GM18907 (cell line): ENCODE measurements around the gene ZDHHC11B.
"Not testable (repeated sequence)": the region's sequence is repeated elsewhere in the genome, so short reads cannot be mapped to it uniquely, and the experiment has no call there.

Experiments used
- ATAC-seq: cut with Tn5 transposase; IDR thresholded peaks from one replicate; pipeline ENCODE4 v1.9.1; 2021; ENCODE audit warnings: mild to moderate bottlenecking, moderate library complexity; ENCODE audit not compliant: unreplicated experiment

ZDHHC11B gene

GRCh38 chr5:770585-770984 lies 13.9 kb downstream of the ZDHHC11B start:
- ATAC-seq, result not testable (repeated sequence)

GRCh38 chr5:769485-770145 lies 14.9 kb downstream of the ZDHHC11B start:
- not testable (repeated sequence) for ATAC-seq

DNA sequence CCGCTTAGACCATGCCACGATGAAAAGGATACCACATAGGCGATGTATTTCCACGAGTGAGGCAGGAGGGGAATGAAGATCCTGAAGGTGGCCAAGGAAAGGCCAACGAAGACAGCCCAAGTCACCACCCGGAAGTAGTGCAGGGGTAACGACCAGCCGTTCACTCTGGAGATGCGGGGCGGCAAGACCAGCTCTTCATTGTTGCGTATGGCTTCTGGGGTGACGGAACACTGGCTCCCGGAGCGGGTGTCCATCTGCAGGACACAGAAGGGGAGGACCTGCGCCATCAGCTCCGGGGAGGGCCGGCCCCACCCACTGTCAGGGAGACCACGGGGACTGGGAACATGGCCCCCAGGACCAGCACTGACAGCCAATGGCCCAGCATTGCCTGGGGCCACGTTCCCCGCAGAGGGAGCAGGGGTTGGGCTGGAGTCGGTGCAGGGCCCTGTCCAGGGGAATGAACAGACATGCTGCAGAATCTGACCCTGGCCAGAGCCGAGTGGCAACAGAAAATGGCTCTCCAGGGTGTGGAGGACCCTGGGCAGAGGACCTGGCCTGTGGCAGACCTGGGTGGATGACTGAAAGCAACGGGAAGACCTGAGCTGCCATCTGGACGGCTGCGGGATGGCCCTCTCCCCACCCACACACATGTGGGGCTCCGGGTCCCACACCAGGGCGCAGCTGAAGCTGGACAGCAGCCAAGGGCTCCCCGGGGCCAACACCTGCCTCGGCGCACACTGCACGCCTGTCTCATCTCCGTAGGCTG lies 17.7 kb downstream of the ZDHHC11B start:
- no peak for ATAC-seq

GRCh38 chr5:765948-766631 lies 18.4 kb downstream of the ZDHHC11B start:
- ATAC-seq, result no peak

- no peak for ATAC-seq
Measured at GRCh38 chr5:763998-764781, 20.3 kb downstream of the ZDHHC11B start.

- no peak for ATAC-seq
Measured at GRCh38 chr5:763397-763796, 21.1 kb downstream of the ZDHHC11B start.

GRCh38 chr5:762996-763395 lies 21.5 kb downstream of the ZDHHC11B start:
- ATAC-seq, result not testable (repeated sequence)

DNA sequence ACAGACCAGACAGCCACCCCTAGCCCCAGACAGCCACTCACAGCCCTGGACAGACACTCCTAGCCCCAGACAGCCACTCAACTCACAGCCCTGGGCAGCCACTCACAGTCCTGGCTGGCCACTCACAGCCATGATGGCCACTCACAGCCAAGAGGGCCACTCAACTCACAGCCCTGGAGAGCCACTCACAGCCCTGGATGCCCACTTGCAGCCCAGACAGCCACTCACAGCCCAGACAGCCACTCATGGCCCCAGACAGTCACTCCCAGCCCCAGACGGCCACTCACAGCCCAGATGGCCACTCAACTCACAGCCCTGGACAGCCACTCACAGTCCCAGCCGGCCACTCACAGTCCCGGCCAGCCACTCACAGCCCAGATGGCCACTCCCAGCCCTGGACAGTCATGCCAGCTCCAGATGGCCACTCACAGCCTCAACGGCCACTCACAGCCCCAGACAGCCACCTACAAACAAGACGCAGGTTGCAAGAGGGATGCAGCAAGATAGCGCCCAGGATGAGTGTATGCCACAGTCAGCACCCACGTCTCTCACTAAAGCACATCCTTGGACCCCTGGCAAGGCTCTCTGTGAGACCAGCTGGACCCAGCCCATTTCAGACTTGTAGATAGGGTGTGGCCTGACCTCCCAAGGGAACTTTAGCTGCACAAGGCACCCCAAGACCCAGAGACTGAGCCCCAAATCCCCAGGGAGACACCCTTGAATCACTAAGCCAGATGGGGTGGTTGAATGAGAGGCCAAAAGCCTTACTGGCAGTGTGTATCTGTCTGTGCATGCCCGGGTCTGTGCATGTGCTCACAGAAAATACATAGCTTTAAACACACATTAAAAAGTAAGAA lies 22.4 kb downstream of the ZDHHC11B start:
- no peak for ATAC-seq

DNA sequence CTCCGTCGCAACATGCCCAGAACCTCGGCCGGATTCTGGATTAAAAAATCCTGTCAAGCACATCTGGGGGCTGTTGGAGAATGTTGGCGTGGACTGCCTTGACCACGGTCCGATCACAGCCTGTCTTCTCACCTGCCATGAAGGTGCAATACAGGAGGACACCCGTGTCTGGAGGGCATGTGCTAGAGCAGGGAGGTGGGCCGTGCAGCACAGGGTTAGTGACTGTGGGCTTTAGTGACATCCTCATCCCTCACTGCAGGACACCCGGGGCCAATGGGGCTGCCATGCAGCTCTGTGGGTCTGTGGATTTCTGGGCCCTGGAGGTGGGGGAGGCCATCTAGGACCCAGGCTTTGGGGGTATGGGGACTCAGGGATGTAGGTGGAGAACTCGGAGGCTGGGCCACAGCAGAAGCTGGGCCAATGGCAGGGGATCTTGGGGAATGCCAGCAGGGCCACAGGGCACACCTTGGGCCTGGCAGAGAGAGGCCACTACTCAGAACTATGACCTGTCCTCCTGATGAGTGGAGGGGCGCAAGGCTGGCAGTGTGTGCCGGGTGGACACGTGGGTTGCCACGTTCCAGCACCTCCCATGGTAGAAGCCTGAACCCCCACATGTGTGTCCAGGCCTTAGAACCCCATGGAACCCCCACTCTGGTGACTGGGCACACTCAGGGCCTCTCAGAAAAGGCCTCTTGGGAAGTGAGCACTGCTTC lies 23.3 kb downstream of the ZDHHC11B start:
- no peak for ATAC-seq

DNA sequence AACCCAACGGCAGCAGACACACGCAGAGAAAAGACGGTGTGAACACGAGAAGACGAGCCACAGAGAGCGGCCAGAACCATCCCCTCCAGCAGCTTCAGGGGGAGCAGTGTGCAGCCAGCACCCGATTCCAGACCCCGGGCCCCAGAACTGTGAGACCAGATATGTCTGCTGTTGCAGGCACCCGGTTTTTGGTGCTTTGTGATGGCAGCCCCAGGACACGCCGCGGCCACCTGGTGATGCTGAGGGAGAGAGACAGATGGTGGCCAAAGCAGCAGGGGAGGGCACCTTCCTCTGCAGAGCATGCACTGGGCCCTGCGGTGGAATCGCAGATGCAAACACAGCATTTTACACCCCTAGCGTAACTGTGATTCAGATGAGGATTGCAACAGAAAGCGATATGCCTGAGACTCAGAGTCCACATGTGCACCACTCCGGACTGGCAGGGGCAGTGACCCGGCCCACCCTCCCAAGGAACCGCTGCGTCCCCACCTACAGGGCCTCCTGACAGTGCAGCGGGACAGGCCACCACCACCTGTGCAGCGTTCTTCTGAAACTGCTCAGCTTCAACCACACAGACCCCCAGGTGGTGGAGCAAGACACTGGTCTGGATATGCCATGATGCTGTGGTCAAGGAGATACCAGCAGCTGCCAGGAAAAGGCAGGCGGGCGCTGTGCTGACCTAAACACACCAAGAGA lies 24.0 kb downstream of the ZDHHC11B start:
- ATAC-seq, result no peak

DNA sequence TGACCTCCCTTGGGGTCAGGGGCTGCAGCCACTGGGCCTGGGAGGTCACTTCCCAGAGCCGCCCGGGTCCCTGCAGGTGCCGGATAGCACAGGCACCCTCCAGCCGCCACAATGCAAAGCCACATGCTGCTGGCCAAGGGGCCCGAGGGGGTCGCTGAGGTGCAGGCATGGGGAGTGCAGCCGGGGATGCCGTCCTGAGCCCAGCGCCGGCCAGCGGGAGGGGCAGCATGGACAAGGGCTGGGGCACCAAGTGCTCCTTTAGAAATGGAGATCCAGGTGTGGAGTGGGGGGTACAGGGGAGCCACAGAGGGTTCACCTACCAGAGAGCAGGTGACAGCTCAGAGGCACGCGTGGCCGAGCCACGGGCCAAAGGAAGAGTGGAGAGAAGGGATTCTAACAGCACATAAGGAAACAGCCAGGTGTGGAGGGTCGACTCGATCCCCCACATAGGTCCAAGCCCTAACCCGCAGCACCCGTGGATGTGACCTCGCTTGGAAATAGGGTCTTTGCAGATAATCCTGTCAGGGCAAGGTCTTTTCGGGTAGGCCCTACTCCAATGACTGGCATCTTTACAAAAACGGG lies 24.7 kb downstream of the ZDHHC11B start:
- ATAC-seq, result no peak

DNA sequence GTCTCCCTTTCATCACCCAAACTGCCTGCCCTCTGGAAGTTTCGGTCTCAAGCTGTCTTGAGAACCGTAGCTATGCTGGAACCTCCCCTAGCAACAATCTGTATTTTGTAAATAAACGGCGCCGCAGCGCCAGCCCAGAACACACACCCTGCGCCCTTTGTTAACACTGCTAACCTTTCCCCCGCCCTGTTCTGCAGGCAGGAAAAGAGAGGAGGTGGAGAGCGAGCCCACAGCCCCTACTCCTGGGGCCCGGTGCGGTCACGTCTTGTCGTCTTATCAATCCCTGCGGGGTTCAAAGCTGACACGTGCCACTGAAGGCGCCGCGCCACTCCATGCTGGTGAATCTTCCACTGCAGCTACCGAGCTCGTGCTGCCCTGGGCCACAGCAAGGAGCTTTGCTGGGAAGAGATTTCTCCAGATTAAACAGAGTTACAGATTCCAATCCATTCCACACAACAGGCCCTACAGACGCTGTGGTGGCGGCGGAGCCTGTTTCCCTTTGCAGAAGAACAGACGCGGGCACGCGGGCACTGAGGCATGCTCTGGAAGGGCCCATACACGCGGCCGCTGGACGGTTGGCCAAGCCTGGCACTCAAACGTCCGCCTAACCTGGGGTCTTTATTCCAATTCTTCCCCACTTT lies 25.3 kb downstream of the ZDHHC11B start:
- ATAC-seq, result no peak

- ATAC-seq, result no peak
Measured at GRCh38 chr5:758698-759053, 25.9 kb downstream of the ZDHHC11B start.

DNA sequence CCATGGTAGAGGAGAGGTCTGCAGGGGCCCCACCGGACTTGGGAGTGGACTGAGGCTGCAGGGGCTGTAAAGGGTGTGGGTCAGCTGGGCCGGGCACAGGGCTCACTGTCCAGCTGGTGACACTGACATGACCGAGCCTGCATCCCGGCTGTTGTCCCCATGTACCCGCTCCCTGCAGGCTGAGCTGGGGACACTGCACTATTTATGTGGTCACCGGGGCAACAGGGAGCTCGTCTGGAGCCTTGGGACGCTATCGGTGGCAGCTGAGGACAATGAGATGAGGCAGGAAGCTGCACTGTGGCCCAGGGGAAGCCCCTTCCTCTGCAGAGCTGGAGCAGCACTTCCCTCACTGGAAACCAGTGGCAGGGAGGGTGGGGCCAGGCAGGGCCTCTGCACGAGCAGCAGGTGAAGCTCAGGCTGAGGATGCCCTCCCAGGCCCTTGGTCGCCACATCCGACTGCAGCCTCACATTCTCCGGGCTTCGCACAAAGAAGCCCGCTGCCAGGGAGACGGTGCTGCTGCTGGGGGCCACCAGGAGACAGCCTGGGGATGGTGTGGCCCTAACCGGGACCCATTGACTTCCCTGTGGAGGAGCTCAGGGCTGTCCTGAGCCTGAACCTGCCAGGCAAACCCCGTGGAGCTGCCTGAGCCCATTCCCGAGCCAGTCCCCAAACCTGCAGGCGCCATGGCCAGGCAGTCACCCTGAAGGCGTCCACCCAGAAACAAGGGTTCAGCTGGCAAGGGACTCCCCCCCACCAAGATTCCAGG lies 26.4 kb downstream of the ZDHHC11B start:
- no peak for ATAC-seq

DNA sequence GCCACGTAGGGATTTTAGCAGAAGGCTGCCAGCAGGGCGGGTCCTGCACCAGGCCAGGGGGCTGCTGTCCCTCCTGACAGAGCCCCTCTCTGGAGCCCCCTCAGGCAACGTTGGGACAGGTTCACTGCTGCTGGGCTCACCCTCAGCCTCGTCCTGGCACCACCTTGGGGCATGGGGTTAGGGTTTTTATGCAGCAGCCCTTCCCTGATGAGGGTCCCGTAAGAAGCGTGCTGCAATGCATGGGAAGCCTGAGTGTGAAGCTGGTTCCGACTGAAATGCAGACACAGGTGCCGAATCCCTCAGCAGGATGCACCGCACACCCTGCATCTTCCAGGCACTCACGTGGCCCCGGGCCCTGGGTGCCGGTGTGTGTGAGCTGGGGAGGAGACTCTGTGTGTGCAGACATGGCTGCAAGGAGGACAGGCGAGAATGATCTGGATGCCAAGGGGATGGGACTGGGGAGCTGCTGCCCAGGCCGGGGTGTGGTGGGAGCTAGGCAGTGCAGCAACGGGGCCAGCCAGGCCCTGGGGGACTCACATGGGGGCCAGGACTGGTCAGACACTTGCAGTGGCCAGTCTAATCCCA lies 27.1 kb downstream of the ZDHHC11B start:
- ATAC-seq, result no peak

DNA sequence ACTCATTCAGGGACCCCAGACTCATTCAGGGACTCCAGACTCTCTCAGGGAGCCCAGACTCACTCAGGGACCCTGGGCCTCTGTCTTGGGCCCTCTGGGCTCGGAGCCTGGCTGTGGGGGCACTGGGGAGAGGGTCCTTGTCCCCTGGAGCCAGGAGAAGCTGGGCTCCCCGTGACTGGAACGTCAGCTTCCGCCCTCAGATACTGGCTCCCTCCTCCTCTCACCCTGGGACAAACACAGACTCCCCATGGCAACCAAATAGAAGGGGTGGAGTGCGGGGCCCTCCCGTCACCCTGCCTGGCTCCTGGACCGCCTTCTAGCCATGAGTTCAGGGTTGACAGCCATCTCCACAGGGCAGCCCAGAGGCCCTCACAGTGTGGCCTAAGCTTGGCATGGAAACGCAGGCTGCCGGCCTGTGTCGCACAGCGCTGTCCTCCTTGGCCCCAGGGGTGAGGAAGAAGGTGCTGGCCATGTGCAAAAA lies 27.6 kb downstream of the ZDHHC11B start:
- no peak for ATAC-seq

DNA sequence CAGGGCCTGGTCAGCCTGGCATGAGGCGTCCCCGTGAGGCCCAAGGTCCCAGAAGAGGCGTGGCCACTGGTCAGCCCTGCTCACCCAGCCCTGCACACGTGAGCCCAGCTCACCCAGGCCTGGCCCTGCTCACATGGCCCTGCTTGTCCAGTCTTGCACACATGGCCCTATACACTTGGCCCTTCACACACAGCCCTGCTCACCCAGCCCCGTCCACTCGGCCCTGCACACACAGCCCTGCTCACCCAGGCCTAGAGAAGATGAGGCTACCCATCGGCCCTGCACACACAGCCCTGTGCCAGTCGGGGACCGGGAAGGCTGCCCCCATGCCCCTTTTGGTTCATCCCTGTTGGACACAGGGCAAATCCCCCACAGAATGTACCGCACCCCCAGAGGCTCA lies 28.4 kb downstream of the ZDHHC11B start:
- no peak for ATAC-seq
